HepG2 (cell line): Measurements from ENCODE around the gene ENDOD1. TPM values are rescaled to one million over a fixed set of nuclear protein-coding genes. Genes with fewer than 3 reads are reported as not detected.

Source experiments
- GFI1 ChIP-seq: sonication (generic); formaldehyde crosslinking; IDR thresholded peaks from 2 replicates; pipeline ENCODE4 v1.5.0; 2020; ENCODE audit warnings: missing genetic modification reagents, mild to moderate bottlenecking, borderline replicate concordance
- IRF2 ChIP-seq: IDR thresholded peaks from 2 replicates; pipeline ENCODE4 v1.6.1; 2018; ENCODE audit warnings: missing genetic modification reagents, missing compliant biosample characterization
- MZF1 ChIP-seq: sonication (generic); formaldehyde crosslinking; IDR thresholded peaks from 2 replicates; pipeline ENCODE4 v1.8.1; 2023; ENCODE audit warnings: mild to moderate bottlenecking, missing genetic modification reagents, borderline replicate concordance
- PHF21A ChIP-seq: sonication (generic); formaldehyde crosslinking; IDR thresholded peaks from 2 replicates; pipeline ENCODE4 v1.5.0; 2020; ENCODE audit warnings: mild to moderate bottlenecking, missing genetic modification reagents
- SRSF9 ChIP-seq: fragments of 200-400 bp; formaldehyde crosslinking; IDR thresholded peaks from 2 replicates; pipeline ENCODE4 v1.6.1; 2018; ENCODE audit warnings: borderline replicate concordance, mild to moderate bottlenecking, low read depth, low read length; ENCODE audit not compliant: insufficient read depth, poor library complexity, severe bottlenecking
- ZNF263 ChIP-seq: sonication (generic); formaldehyde crosslinking; IDR thresholded peaks from 2 replicates; pipeline ENCODE4 v1.4.0; 2020; ENCODE audit warnings: missing genetic modification reagents
- ZNF577 ChIP-seq: sonication (generic); formaldehyde crosslinking; IDR thresholded peaks from 2 replicates; pipeline ENCODE4 v1.4.0; 2020; ENCODE audit warnings: mild to moderate bottlenecking, low read depth, missing genetic modification reagents, borderline replicate concordance
- ZNF674 ChIP-seq: sonication (generic); formaldehyde crosslinking; IDR thresholded peaks from 2 replicates; pipeline ENCODE4 v1.5.0; 2020; ENCODE audit warnings: low read depth, mild to moderate bottlenecking, missing genetic modification reagents
- ZNF790 ChIP-seq: sonication (generic); formaldehyde crosslinking; IDR thresholded peaks from 2 replicates; pipeline ENCODE4 v1.8.0; 2022; ENCODE audit warnings: missing genetic modification reagents, mild to moderate bottlenecking, borderline replicate concordance
- ZNF816 ChIP-seq: sonication (generic); formaldehyde crosslinking; IDR thresholded peaks from 2 replicates; pipeline ENCODE4 v1.8.0; 2022; ENCODE audit warnings: missing genetic modification reagents, mild to moderate bottlenecking, borderline replicate concordance
- polyA plus RNA-seq, 8 experiments: library from polyadenylated mRNA; depleted of rRNA in 3 of 8; stranded (reverse) in 7 of 8; unstranded in 1 of 8; fragments of >200 nt; fragmentation: Illumina TruSeq in 4 of 8; extraction: Trizol in 4 of 8; gene quantifications; 2 replicates each; pipeline versions ENCODE4 v1.2.1 to v1.2.3, GENCODE V29; 2011 to 2016; ENCODE audit warnings: low read depth in 4 of 8, missing spikeins in 1 of 8, mixed read lengths in 1 of 8; ENCODE audit not compliant: insufficient read depth in 1 of 8
- total RNA-seq, 5 experiments: library from RNA; depleted of rRNA; stranded (reverse); fragments of >200 nt; fragmentation: Illumina TruSeq; extraction: Trizol; gene quantifications; 2 replicates each; pipeline ENCODE4 v1.2.3, GENCODE V29; 2016; ENCODE audit warnings: low read depth in 1 of 5
- TF ChIP-seq, protein P1 (sequence below): sonication (generic); formaldehyde crosslinking; IDR thresholded peaks from 2 replicates; pipeline ENCODE4 v1.4.0; 2020; ENCODE audit warnings: mild to moderate bottlenecking, missing genetic modification reagents
- TF ChIP-seq, protein P2 (sequence below): sonication (generic); formaldehyde crosslinking; IDR thresholded peaks from 2 replicates; pipeline ENCODE4 v1.4.0; 2020; ENCODE audit warnings: missing genetic modification reagents
- TF ChIP-seq, protein P3 (sequence below): sonication (generic); formaldehyde crosslinking; IDR thresholded peaks from 2 replicates; pipeline ENCODE4 v1.4.0; 2020; ENCODE audit warnings: missing genetic modification reagents, borderline replicate concordance

ENDOD1 gene
- total and polyA plus RNA-seq, 2 of the 13 experiments (the other 11 are each of a cell fraction or from before 2014, with no cell fraction given), result 2.0 to 6.8 TPM

DNA sequence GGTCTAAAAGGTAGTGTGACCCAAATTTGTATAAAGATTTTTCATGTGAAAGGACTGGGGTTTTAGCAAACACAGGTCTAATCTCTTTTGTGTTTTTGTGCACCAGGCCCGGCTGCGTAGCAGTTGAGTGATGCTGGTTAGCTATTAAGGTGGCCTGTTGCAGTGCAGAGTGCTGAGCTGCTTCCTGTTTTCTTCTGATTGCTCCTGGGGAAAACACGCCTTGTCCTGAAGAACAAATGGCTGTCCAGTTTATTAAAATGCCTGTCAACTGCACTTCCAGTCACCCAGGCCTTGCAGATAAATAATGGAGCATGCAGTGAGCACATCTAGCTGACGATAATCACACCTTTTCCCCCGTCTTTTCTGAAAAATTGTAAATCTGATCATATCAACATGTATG, 21.1 kb upstream of the ENDOD1 start (continued):
- TF ChIP-seq, protein P1, sequence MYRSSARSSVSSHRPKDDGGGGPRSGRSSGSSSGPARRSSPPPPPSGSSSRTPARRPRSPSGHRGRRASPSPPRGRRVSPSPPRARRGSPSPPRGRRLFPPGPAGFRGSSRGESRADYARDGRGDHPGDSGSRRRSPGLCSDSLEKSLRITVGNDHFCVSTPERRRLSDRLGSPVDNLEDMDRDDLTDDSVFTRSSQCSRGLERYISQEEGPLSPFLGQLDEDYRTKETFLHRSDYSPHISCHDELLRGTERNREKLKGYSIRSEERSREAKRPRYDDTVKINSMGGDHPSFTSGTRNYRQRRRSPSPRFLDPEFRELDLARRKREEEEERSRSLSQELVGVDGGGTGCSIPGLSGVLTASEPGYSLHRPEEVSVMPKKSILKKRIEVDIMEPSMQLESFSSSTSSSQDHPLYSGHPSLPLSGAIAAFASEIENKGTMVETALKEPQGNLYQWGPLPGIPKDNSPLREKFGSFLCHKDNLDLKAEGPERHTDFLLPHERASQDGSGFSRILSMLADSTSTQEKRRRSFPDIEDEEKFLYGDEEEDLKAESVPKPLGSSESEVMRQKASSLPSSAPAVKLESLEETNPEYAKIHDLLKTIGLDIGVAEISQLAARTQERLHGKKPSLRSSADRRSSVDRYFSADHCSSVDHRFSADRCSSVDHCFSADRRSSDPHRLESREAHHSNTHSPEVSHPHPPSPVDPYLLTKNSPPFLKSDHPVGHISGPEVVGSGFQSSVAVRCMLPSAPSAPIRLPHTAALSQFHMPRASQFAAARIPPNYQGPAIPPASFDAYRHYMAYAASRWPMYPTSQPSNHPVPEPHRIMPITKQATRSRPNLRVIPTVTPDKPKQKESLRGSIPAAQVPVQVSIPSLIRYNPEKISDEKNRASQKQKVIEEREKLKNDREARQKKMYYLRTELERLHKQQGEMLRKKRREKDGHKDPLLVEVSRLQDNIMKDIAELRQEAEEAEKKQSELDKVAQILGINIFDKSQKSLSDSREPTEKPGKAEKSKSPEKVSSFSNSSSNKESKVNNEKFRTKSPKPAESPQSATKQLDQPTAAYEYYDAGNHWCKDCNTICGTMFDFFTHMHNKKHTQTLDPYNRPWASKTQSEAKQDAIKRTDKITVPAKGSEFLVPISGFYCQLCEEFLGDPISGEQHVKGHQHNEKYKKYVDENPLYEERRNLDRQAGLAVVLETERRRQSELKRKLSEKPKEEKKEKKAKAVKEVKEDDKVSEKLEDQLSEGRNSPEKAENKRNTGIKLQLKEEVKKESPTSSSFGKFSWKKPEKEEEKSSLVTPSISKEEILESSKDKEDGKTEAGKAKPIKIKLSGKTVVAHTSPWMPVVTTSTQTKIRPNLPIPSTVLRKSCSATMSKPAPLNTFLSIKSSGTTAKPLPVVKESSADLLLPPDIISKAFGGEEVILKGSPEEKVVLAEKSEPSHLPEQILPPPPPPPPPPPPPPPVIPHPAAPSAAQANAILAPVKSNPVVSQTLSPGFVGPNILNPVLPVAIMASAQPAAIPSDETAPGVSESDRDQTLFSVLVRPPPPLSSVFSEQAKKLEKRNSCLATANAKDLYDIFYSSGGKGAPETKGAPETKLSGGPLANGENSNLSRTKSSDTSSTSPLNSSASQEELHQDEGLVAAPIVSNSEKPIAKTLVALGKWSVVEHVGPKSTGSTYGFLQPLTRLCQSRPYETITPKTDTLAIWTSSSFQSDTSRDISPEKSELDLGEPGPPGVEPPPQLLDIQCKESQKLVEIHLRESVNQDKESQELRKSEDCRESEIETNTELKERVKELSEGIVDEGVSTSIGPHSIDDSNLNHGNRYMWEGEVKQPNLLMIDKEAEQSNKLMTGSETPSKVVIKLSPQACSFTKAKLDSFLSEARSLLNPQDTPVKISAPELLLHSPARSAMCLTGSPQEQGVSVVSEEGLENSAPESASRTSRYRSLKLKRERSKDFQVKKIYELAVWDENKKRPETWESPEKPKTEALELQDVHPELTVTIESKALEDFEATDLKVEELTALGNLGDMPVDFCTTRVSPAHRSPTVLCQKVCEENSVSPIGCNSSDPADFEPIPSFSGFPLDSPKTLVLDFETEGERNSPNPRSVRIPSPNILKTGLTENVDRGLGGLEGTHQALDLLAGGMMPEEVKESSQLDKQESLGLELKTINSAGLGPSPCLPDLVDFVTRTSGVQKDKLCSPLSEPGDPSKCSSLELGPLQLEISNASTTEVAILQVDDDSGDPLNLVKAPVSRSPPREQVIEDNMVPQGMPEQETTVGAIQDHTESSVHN (CRISPR knock-in tag), result no peak
- TF ChIP-seq IRF2, result 0 out of 2 replicates have a peak, but pooled peaks have one; percentile 35
- TF ChIP-seq GFI1 (CRISPR knock-in tag), result no peak
- TF ChIP-seq, protein P2, sequence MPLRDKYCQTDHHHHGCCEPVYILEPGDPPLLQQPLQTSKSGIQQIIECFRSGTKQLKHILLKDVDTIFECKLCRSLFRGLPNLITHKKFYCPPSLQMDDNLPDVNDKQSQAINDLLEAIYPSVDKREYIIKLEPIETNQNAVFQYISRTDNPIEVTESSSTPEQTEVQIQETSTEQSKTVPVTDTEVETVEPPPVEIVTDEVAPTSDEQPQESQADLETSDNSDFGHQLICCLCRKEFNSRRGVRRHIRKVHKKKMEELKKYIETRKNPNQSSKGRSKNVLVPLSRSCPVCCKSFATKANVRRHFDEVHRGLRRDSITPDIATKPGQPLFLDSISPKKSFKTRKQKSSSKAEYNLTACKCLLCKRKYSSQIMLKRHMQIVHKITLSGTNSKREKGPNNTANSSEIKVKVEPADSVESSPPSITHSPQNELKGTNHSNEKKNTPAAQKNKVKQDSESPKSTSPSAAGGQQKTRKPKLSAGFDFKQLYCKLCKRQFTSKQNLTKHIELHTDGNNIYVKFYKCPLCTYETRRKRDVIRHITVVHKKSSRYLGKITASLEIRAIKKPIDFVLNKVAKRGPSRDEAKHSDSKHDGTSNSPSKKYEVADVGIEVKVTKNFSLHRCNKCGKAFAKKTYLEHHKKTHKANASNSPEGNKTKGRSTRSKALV (CRISPR knock-in tag), result no peak
- TF ChIP-seq PHF21A (CRISPR knock-in tag), result peak; percentile 58; the same call in 1 of the 2 replicates
- TF ChIP-seq SRSF9, result no peak
- no peak for TF ChIP-seq ZNF816 (CRISPR knock-in tag)
- TF ChIP-seq ZNF263 (CRISPR knock-in tag), result no peak
- TF ChIP-seq, protein P3, sequence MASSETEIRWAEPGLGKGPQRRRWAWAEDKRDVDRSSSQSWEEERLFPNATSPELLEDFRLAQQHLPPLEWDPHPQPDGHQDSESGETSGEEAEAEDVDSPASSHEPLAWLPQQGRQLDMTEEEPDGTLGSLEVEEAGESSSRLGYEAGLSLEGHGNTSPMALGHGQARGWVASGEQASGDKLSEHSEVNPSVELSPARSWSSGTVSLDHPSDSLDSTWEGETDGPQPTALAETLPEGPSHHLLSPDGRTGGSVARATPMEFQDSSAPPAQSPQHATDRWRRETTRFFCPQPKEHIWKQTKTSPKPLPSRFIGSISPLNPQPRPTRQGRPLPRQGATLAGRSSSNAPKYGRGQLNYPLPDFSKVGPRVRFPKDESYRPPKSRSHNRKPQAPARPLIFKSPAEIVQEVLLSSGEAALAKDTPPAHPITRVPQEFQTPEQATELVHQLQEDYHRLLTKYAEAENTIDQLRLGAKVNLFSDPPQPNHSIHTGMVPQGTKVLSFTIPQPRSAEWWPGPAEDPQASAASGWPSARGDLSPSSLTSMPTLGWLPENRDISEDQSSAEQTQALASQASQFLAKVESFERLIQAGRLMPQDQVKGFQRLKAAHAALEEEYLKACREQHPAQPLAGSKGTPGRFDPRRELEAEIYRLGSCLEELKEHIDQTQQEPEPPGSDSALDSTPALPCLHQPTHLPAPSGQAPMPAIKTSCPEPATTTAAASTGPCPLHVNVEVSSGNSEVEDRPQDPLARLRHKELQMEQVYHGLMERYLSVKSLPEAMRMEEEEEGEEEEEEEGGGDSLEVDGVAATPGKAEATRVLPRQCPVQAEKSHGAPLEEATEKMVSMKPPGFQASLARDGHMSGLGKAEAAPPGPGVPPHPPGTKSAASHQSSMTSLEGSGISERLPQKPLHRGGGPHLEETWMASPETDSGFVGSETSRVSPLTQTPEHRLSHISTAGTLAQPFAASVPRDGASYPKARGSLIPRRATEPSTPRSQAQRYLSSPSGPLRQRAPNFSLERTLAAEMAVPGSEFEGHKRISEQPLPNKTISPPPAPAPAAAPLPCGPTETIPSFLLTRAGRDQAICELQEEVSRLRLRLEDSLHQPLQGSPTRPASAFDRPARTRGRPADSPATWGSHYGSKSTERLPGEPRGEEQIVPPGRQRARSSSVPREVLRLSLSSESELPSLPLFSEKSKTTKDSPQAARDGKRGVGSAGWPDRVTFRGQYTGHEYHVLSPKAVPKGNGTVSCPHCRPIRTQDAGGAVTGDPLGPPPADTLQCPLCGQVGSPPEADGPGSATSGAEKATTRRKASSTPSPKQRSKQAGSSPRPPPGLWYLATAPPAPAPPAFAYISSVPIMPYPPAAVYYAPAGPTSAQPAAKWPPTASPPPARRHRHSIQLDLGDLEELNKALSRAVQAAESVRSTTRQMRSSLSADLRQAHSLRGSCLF, result no peak
- no peak for TF ChIP-seq MZF1 (CRISPR knock-in tag)
- TF ChIP-seq ZNF577 (CRISPR knock-in tag), result no peak
- no peak for TF ChIP-seq ZNF674 (CRISPR knock-in tag)
- TF ChIP-seq ZNF790, result no peak
